Vagina (tissue), 2 donors: ENCODE measurements around the gene PRELID3B. TPM values are rescaled to one million over a fixed set of nuclear protein-coding genes. Genes with fewer than 3 reads are reported as not detected.

Experiments used
- DNase-seq, 2 donors: peaks; one replicate each; pipeline ENCODE4 v3.0.0-alpha.2; 2017; ENCODE audit errors: extremely low spot score in 2 of 2
- H3K27ac ChIP-seq: fragments of 200-600 bp; sonication (generic); one replicate; pipeline ENCODE4 v1.5.1; 2019
- H3K27me3 ChIP-seq: fragments of 200-600 bp; sonication (generic); one replicate; pipeline ENCODE4 v1.5.1; 2019
- H3K36me3 ChIP-seq, 2 donors: fragments of 200-600 bp; sonication (generic); one replicate each; pipeline ENCODE4 v1.5.1; 2017 to 2019
- H3K4me1 ChIP-seq: fragments of 200-600 bp; sonication (generic); one replicate; pipeline ENCODE4 v1.5.1; 2019
- H3K4me3 ChIP-seq, 2 donors: fragments of 200-600 bp; sonication (generic); 1 replicate in 1 of 2; 2 replicates in 1 of 2; pipeline ENCODE4 v1.5.1; 2016 to 2019
- H3K9me3 ChIP-seq: fragments of 200-600 bp; sonication (generic); one replicate; pipeline ENCODE4 v1.5.1; 2019
- CTCF ChIP-seq, 3 experiments: fragments of 450-650 bp in 2 of 3; fragments of 200-600 bp in 1 of 3; sonication (generic) in 1 of 3; IDR thresholded peaks; one replicate each; pipeline ENCODE4 v1.5.1; 2017 to 2019; ENCODE audit warnings: antibody characterized with exemption in 3 of 3, mild to moderate bottlenecking in 2 of 3, moderate library complexity in 2 of 3
- POLR2A ChIP-seq, 2 donors: fragments of 450-650 bp; IDR thresholded peaks; one replicate each; pipeline ENCODE4 v1.6.1; 2017; ENCODE audit warnings: antibody characterized with exemption in 2 of 2, mild to moderate bottlenecking in 2 of 2, moderate library complexity in 2 of 2
- POLR2AphosphoS5 ChIP-seq, 2 donors: sonication (generic); formaldehyde crosslinking; IDR thresholded peaks; one replicate each; pipeline ENCODE4 v1.9.0; 2017; ENCODE audit warnings: antibody characterized with exemption in 2 of 2, mild to moderate bottlenecking in 2 of 2, low read depth in 1 of 2; ENCODE audit not compliant: insufficient read depth in 1 of 2
- intact Hi-C: fragments of 100-400 bp; cut with DNase I; formaldehyde crosslinking; loops from one replicate; pipeline ENCODE4 v1.15.1; 2023
- total RNA-seq: library from RNA; depleted of rRNA; stranded (reverse); fragments of >200 nt; gene quantifications from one replicate; pipeline ENCODE4 v1.2.3, GENCODE V29; 2016

Gene PRELID3B
- total RNA-seq, 1 donor from 2014 or later: 73.4 TPM

- Histone ChIP-seq H3K4me1 (no peaks in the 10 kb centered on the region), H3K4me3 (no peak overlapping the region), H3K27me3 (no peaks in the 10 kb centered on the region), H3K36me3 (no peaks in the 10 kb centered on the region), H3K27ac (no peak overlapping the region), H3K9me3 (no peaks in the 10 kb centered on the region)
- peak in 1 of 2 donors; percentile 27 for DNase-seq
- intact Hi-C loops: no loop called here
- TF ChIP-seq POLR2A (IDR thresholded peaks at IDR 0.05): no peak
- TF ChIP-seq CTCF (IDR thresholded peaks at IDR 0.05): no peak
- TF ChIP-seq POLR2AphosphoS5 (IDR thresholded peaks at IDR 0.05; ENCODE audit: insufficient read depth in 1 of 2, low read depth in 1 of 2): no peak
These were observed 25.6 kb downstream of the PRELID3B start for GRCh38 chr20:59016795-59017492.

- H3K27me3 ChIP-seq: no peaks in the 10 kb centered on the region
- H3K9me3 ChIP-seq: no peaks in the 10 kb centered on the region
- no peak overlapping the region for H3K4me3 ChIP-seq
- H3K36me3 ChIP-seq: no peaks in the 10 kb centered on the region
- intact Hi-C loops: no loop called here
- H3K27ac ChIP-seq: no peak overlapping the region
- peaks cover 8% of the 10 kb centered on the region for H3K4me1 ChIP-seq
- no peak for DNase-seq
- no peak for TF ChIP-seq POLR2A (IDR thresholded peaks at IDR 0.05)
- no peak for TF ChIP-seq CTCF (IDR thresholded peaks at IDR 0.05)
- TF ChIP-seq POLR2AphosphoS5 (IDR thresholded peaks at IDR 0.05; ENCODE audit: insufficient read depth in 1 of 2, low read depth in 1 of 2): no peak
These were observed 26.5 kb downstream of the PRELID3B start for GRCh38 chr20:59015812-59016711.

DNA sequence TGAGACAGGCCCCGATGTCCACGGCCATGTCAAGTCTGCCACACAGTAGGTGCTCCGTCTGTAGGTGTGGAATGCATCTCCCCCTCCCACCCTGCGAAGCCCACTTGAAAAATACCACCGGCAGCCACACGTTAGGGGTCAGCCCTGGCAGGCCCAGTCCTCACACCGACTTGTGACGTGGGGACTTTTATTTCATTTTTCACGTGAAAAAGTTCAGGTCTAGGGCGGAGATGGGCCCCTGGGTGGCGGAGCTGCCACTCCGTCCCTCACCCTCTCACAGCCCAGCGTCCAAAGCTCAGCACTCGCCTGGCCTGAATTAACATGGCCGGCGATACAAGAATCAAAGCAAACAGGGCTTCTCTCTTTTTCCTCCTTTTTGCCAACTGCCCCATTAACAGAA is 27.2 kb downstream of the PRELID3B start:
- Histone ChIP-seq H3K36me3 (no peaks in the 10 kb centered on the region), H3K4me1 (peaks cover 14% of the 10 kb centered on the region), H3K4me3 (no peak overlapping the region), H3K9me3 (no peaks in the 10 kb centered on the region), H3K27me3 (no peaks in the 10 kb centered on the region), H3K27ac (no peak overlapping the region)
- TF ChIP-seq CTCF (IDR thresholded peaks at IDR 0.05): no peak
- no peak for TF ChIP-seq POLR2AphosphoS5 (IDR thresholded peaks at IDR 0.05; ENCODE audit: insufficient read depth in 1 of 2, low read depth in 1 of 2)
- no peak for TF ChIP-seq POLR2A (IDR thresholded peaks at IDR 0.05)
- intact Hi-C loops: no loop called here
- no peak for DNase-seq

GRCh38 chr20:59014680-59015389 is 27.8 kb downstream of the PRELID3B start:
- Histone ChIP-seq H3K27me3 (no peaks in the 10 kb centered on the region), H3K4me3 (no peak overlapping the region), H3K36me3 (no peaks in the 10 kb centered on the region), H3K4me1 (peaks cover 19% of the 10 kb centered on the region), H3K27ac (no peak overlapping the region), H3K9me3 (no peaks in the 10 kb centered on the region)
- intact Hi-C loops: no loop called here
- no peak for TF ChIP-seq CTCF (IDR thresholded peaks at IDR 0.05)
- no peak for TF ChIP-seq POLR2AphosphoS5 (IDR thresholded peaks at IDR 0.05; ENCODE audit: insufficient read depth in 1 of 2, low read depth in 1 of 2)
- no peak for TF ChIP-seq POLR2A (IDR thresholded peaks at IDR 0.05)
- no peak for DNase-seq
